Myocyte (in vitro differentiated cells): Measurements from ENCODE around the gene TRMT112. TPM values are rescaled to one million over a fixed set of nuclear protein-coding genes. Genes with fewer than 3 reads are reported as not detected.

Experiments
- DNase-seq: peaks from one replicate; pipeline ENCODE4 v3.0.0-alpha.2; 2012; ENCODE audit warnings: low read depth
- total RNA-seq: library from RNA; depleted of rRNA; stranded (reverse); fragments of >200 nt; gene quantifications from 2 replicates; pipeline ENCODE4 v1.2.3, GENCODE V29; 2014

The TRMT112 gene
- total RNA-seq, 1 donor from 2014 or later = 231 TPM

DNA sequence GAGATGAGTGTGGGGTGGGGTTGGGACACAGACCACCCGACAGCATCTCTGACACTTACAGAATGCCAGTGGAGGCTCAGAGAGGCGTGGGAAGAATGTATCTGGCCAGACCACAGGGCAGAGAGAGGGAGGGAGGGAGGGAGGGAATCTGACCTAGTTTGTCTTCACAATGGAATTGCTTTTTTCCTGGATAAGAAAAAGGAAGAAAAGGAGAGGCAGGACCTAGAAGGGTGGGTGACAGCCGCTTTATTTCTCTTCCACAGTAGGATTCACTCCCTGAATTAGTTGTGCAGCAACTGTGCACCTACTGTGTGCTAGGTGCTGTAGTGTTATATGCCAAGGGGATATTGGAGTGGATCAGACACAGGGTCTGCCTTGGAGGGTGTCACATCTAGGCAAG lies 22.6 kb downstream of the TRMT112 start:
- peak; percentile 57 for DNase-seq

DNA sequence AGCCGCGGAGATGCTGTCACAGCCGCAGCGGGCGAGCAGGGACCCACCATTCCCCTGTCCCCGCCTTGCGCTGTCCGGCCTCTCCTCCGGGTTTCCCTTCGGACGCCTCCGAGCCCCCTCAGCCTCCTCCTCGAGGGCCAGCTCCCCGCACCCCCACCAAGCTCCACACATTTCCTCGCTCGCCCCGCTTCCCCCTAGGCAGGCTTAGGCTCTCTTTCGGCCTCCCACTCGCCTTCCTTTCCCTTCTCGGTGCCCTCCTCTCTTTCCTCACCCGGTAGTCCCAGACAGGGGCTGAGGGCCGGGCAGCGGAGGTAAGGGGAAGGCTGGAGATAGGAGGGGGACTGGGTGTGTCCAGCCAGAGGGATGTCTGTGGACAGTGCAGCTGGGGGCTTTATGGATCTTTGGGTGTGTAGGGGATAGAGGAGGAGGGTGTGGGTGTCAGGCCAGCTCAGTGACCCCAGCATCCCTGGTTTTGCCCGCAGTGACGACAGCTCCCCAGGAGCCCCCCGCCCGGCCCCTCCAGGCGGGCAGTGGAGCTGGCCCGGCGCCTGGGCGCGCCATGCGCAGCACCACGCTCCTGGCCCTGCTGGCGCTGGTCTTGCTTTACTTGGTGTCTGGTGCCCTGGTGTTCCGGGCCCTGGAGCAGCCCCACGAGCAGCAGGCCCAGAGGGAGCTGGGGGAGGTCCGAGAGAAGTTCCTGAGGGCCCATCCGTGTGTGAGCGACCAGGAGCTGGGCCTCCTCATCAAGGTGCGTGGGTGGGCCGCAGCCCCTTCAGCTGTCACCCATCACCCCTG lies 24.7 kb downstream of the TRMT112 start:
- DNase-seq = no peak

DNA sequence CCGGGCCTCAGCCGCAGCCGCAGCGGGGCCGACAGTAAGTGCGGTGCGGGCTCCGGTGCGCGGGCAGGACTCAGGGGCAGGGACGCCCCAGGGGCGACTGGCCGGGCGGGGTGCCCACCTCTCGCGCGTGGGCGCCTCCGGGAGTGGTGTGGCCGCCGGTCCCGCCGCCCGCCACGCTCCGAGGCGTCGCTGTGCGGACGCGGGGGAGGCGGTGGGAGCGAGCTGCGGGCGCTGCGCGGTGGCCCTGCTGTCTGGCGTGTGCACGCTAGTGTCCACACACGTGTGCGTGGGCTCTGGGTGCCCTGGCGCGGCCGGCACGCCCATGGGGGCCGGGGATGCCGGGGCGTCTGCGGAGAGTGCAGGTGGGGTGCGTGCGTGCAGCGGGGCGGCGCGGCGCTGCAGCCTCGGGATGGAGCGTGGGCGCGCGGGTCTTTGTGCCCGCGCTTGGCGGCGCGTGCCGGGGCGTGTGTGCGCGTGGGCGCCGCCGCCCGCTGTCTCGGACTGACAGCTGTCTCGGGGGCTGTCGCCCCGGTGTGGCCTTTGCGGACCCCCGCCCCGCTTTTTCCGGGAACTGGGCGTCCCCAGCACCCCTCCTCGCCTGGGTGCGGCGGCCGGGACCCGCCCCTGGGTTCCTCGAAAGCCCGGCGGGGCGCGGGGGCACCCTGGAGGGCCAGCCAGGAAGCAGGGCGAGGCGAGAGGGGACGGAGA lies 25.5 kb downstream of the TRMT112 start:
- no peak for DNase-seq

DNA sequence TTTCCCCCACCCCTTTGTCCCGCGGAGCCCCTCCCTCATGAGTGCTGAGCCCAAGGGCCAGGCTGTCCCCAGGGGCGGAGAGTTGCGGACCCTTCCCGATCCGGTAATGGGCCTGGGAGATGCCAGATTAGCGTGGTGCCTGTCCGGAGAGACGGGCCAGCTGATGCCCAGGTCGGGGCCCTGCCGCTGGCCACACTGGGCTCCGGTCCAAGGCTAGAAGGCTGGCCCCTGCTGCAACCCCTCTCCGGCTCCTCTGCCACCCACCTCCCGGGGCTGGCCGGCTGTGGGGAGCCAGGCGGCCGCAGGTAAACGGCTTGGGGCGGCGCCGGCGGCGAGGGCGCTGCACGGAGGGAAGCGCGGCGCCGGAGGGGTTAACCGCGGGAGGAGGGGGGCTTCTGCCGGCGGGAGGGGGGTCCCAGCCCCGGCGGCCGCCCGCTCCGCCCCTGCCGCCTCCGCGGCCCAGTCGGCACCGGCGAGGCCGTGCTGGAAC lies 26.1 kb downstream of the TRMT112 start, which contains the start of gene KCNK4:
TSS of gene KCNK4 (plus strand) at position 41 of the 490 bp plus-strand sequence. CDS start 1,717 bp downstream, outside the sequence.
- DNase-seq = no peak

DNA sequence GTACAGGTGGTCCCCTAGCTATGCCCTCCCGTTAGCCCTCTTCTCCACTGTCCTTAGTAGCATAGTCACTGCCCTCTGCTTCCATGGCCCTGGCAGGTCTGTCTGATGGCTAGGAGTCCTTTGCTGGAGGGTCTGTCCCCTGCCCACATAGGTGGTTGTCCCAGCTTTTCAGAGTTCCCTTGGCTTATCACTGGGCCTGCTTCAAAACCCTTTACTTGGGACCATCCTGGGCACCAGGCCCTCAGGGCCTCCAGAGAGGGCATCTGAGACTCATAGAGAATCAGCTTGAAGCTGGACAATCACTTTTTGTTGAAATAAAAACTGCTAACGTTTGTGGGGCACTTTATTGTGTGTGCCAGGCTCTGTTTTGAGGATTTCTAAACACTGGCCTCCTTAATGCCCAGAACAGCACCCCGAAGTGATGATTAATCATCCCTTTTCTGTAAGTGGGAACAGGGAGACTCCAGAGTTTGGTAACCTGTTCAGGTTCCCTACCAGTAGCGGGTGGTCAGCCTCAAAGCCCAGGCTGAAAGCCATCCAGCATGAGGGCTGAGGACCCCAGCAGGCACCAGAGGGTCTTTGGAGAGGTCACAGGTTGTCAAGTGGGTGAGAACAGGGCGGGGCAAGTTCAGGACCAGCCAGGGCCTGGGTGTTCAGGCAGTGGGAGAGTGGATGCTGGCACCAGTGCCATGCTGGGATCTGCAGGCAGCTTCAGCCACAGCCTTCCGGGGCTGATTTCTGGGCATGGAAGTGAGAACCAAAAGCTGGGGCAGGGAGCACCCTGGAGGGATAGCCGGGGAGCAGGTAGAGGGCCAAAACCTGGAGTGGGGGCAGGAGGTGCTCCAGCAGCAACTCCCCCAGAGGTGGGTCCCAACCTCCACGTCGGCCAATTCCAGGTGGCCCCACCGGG lies 26.8 kb downstream of the TRMT112 start:
- DNase-seq = no peak

DNA sequence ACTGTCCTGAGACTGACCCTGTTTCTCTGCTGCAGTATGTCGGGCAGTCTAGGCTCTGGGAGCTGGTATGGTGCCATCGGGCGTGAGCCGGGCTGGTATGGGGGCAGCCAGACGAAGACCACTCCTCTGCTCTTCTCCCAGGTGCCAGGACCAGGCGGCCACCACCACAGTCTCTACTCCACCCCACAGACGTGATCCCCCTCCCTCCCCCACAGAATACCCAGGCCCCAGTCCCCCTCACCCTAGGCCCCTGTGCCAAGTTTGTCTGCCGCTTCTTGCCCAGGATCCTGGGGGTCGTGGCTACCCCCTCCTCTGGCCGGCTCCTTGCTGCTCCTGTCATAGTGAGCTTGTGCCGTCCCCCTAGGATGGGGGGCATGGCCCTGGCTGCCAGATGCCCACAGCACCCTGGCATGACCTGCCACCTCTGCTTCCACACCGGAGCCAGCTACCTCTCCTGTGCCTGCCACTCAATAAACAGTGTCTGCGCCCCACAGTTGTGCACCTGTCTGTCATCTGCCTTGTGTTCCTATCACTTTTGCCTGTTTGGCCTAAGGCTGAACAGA lies 28.3 kb downstream of the TRMT112 start:
- DNase-seq = no peak

DNA sequence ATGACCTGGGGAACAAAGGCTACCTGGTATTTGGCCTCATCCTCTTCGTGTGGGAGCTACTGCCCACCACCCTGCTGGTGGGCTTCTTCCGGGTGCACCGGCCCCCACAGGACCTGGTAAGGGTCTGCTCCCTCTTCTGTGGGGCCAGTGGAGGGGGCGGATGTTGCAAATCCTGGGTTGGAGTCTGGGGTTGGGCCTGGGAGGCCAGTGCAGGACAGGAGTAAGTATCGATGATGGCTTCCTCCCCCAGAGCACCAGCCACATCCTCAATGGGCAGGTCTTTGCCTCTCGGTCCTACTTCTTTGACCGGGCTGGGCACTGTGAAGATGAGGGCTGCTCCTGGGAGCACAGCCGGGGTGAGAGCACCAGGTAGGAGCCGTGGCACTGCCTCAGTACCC lies 29.0 kb downstream of the TRMT112 start:
- no peak for DNase-seq

DNA sequence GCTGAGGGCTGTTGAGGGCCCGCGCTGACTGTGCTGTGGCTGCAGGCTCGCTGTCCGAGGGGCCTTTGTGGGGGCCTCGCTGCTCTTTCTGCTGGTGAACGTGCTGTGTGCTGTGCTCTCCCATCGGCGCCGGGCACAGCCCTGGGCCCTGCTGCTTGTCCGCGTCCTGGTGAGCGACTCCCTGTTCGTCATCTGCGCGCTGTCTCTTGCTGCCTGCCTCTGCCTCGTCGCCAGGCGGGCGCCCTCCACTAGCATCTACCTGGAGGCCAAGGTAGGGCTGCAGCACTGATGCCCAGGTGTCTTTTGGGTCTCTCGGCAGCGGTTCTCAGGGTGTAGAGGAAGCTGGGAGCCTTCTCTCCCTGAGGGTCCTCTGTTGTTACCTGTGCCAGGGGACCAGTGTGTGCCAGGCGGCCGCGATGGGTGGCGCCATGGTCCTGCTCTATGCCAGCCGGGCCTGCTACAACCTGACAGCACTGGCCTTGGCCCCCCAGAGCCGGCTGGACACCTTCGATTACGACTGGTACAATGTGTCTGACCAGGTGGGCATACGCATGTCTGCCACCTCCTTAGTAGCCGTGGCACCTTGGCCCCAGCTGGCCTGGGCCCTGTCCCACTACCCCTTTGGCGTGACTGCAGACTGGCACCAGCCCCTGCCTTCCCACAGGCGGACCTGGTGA lies 29.5 kb downstream of the TRMT112 start:
- no peak for DNase-seq

DNA sequence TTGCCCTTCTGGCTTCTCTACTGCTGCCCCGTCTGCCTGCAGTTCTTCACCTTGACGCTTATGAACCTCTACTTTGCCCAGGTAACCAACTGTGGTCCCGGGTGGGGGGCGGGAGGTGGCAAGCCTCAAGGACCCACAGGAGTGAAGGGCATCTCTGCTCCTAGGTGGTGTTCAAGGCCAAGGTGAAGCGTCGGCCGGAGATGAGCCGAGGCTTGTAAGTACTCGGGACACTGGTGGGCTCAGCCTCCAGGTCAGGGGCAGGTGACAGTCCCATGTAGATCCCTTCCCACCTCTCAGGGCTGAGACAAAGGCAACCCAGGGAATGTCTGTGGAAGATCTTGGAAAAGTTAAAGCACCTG lies 30.6 kb downstream of the TRMT112 start:
- DNase-seq = no peak

DNA sequence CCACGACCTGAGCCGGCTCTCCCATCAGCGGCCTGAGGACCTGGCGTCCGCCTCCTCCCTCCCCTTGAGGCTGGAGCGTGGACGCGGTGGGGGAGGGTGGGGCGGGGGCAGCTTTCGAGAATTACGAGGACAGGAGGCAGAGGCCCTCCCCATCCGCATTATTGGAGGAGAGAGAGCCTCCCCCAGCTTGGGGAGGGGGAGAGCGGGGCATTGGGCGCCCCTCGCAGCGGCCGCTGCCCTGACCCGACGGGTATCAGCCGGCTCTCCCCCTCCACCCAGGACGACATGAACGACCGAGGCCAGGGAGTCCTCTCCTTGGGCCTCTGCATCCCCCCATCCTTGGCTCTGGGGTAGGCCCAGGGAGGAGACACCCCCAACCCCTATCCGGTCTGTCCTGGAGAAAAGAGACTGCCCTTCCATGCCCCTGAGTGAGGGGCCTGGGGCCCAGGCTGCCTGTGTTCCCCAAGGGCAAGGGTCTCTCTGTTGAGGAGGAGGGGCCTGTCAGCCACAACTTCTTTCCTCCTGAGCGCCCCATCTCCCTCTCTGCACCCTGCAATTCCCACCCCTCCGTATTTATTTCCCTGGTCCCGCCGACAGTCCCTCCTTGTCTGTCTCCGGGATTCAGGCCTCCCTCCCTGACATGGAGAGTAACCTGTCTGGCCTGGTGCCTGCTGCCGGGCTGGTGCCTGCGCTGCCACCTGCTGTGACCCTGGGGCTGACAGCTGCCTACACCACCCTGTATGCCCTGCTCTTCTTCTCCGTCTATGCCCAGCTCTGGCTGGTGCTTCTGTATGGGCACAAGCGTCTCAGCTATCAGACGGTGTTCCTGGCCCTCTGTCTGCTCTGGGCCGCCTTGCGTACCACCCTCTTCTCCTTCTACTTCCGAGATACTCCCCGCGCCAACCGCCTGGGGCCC lies 31.2 kb downstream of the TRMT112 start:
- peak; percentile 52 for DNase-seq

DNA sequence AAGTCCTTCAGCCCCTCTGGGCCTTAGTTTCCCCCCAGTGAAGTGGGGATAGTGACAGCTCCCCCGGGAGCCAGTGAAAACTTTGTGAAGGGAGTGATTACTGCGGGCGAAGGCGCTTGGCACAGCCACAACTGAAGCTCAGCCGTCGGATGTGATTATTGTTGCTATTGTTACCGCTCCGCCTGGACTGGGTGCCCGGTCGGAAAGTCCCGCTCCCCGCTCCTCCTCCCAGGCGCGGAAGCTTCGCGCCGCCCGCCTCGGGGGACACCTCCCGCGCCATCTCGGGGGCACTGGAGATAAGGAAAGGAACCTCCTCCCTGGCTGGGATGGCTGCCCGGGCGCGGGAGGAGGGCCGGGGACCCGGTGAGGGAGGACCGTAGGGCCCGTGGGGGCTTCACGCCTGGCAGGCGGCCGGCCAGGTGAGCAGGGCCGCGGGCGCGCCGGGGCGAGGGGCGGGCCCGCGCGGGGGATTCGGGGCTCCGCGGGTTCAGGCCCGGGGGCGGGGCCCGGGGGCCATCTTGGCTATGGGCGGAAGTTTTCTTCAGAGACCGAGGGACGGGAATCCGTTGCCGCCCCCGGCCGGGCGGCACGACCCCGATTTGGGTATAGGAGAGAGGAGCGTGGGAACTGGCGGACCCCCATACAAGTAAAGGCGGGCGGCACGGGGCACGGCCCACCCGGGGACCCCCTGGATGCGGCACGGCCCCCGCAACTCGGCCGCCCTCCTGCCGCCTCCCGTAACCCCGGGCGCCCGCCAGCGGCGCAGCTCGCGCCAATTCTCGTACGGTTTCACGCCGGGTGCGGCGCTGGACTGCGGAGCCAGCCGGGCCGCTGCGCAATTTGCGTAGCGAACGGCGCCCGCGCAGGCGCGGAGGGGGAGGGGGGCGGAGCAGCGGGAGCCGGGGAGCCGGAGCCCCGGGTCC lies 32.1 kb downstream of the TRMT112 start, which contains the start of gene GPR137:
TSS of gene GPR137 (plus strand) at position 887 of the 923 bp plus-strand sequence. CDS start 677 bp downstream, outside the sequence.
- DNase-seq = peak; percentile 73

DNA sequence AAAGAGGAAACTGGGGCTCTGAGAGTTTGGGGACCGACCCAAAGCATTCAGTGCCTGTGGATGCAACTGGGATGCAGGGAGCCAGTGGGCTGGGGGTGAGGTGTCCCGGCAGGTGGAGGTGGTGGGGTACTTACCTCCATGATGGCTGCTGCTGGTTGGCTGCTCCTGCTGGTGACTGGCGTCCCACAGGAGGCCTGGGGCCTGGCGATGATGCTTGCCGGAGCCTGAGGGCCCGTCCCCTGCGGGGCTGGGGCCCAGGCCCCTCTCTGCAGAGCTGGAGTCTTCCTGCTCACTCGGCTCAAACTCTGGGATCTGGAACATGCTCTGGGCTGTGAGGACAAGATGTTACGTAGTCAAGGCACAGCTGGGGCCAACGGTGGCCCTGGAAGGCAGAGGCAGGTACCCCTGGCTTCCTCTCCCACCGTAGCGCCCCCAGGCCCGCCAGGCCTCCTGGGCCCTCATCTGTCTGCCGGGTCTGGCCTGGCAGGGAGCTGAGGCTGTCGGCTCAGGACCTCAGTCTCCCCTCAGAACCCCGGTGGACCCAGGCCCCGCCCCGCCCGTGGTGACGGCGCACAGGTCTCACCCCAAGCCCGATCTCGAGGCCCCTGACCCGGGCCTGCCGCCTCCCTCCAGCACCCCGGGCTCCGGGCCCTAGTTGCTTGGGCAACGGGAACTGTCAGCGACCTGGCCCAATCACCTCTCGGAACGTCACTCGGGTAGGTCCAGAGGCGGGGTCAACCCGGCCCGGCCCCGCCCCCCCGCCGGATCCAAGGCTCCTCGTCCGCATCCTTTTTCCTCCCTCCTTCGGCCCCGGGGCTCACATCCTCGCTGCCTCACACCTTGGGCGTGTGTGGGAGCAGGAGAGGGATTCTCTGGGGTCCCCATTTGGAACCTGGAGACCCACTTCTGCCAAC lies 33.1 kb downstream of the TRMT112 start, which contains the start of gene BAD:
TSS of gene BAD (minus strand) at position 618 of the 914 bp plus-strand sequence. CDS start at position 321, 297 bp downstream.
- peak; percentile 93 for DNase-seq

DNA sequence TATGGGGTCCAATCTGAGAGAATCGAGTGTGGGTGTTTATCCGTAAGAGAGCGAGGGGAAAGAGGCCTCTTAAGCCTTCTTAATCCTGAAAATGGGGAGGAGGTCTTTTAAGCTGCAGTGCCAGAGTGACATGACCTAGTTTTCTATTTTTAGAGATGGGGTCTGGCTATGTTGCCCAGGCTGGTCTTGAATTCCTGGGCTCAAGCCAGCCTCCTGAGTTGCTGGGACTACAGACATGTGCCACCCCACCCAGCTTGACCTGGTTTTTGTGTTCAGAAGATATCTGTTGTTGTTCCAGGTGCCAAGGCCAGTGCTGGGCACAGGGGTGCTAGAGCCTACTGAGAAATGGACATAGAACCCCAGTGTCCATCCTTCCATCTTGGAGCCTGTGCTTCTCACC lies 34.3 kb downstream of the TRMT112 start:
- DNase-seq = no peak

DNA sequence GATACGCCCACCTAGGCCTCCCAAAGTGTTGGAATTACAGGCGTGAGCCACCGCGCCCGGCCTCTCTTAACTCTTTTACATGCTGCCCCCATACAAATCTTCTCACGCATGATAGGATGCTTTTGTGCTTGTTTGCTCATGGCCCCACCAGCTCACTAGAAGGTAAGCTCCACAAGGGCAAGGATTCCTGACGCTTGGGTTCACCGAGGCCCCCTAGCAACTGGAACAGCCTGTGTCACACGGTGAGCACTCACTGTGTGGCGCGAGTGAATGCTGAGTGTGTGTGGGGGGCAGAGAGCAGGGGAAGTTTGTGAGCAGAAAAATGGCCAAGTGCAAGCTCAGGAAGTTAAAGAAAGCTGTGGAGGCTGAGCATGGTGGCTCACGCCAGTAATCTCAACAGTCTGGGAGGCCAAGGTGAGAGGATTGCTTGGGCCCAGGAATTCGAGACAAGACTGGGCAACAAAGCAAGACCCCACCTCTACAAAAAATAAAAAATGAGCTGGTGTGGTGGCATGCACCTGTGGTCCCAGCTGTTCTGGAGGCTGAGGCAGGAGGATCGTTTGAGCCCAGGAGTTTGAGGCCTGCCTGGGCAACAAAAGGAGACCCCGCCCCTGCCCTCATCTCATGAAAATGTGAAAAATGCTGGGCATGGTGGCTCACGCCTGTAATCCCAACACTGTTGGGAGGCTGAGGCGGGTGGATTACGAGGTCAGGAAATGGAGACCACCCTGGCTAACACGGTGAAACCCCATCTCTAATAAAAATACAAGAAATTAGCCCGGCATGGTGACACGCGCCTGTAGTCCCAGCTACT lies 35.2 kb downstream of the TRMT112 start:
- no peak for DNase-seq

DNA sequence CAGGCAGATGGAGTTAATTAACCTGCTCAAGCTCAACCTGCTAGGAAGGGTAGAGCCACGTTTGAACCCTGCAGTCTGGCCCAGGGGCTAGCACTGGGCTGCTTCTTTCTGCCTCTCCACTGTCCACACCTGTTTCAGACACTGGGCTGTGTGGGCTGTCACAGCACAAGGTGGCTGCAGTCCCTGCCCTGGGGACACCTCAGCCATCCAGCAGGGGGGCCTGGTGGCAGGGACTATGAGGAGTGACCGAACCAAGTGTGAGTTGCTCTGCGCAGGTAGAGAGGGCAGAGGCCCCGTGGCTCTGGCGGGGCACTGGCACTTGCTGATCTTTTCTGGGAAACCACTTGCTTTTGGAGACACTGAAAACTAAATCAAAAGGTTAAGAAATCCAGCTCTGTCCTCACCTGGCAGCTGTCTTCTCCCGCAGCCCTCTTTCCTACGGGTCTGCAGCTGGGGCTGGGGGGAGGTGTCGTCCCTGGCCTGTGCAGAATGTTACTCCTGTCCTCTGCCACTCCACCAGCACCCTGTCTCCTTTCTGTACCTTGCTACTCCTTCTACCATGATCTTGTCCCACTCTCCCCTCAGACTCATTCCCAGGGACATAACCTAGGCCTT lies 38.7 kb downstream of the TRMT112 start:
- DNase-seq = no peak
